SU-DHL-6 (cell line): ENCODE results near the gene GJC2.

Experiments used
- H2AFZ ChIP-seq: fragments of 200-600 bp; sonication (generic); 2 replicates; pipeline ENCODE4 v1.6.1; 2014; ENCODE audit warnings: low read depth, mild to moderate bottlenecking, moderate library complexity, mixed read lengths, antibody characterized with exemption, low read length; ENCODE audit not compliant: severe bottlenecking
- H3F3A ChIP-seq: fragments of 200-600 bp; shearing (Covaris generic); 2 replicates; pipeline ENCODE4 v1.6.0; 2016; ENCODE audit warnings: antibody characterized with exemption, mild to moderate bottlenecking; ENCODE audit not compliant: insufficient read depth
- H3K27ac ChIP-seq: fragments of 200-600 bp; sonication (generic); 2 replicates; pipeline ENCODE4 v1.5.1; 2016; ENCODE audit warnings: low read depth, mild to moderate bottlenecking, low read length, moderate library complexity, mixed read lengths
- H3K27me3 ChIP-seq: fragments of 200-600 bp; sonication (generic), shearing (Covaris generic); 2 replicates; pipeline ENCODE4 v1.6.0; 2014; ENCODE audit warnings: mild to moderate bottlenecking, low read length
- H3K36me3 ChIP-seq: fragments of 200-600 bp; sonication (generic); 2 replicates; pipeline ENCODE4 v1.6.1; 2014; ENCODE audit warnings: mild to moderate bottlenecking, low read length, mixed read lengths
- H3K4me2 ChIP-seq: fragments of 300-600, 200-600 bp; shearing (Covaris generic), sonication (generic); 2 replicates; pipeline ENCODE4 v1.6.0; 2014; ENCODE audit warnings: low read length, low read depth, mild to moderate bottlenecking; ENCODE audit not compliant: poor library complexity, severe bottlenecking
- H3K4me3 ChIP-seq: fragments of 200-600 bp; sonication (generic); 2 replicates; pipeline ENCODE4 v1.5.1; 2014; ENCODE audit warnings: antibody characterized with exemption, low read length, mild to moderate bottlenecking, mixed read lengths; ENCODE audit not compliant: insufficient read depth, poor library complexity, severe bottlenecking
- H3K79me2 ChIP-seq: fragments of 200-600 bp; sonication (generic); 2 replicates; pipeline ENCODE4 v1.6.1; 2014; ENCODE audit warnings: mild to moderate bottlenecking, low read length, moderate library complexity; ENCODE audit not compliant: insufficient read depth
- H3K9ac ChIP-seq: fragments of 200-600 bp; sonication (generic); 2 replicates; pipeline ENCODE4 v1.7.0; 2014; ENCODE audit warnings: mild to moderate bottlenecking, low read length
- H3K9me2 ChIP-seq: fragments of 200-600 bp; sonication (generic); replicated peaks from 2 replicates; pipeline ENCODE4 v1.6.1; 2014; ENCODE audit warnings: low read length; ENCODE audit not compliant: insufficient read depth
- H3K9me3 ChIP-seq: fragments of 200-600 bp; sonication (generic); 2 replicates; pipeline ENCODE4 v1.6.1; 2014; ENCODE audit warnings: low read length, mixed read lengths; ENCODE audit not compliant: insufficient read depth
- H4K20me1 ChIP-seq: fragments of 200-600 bp; sonication (generic); 2 replicates; pipeline ENCODE4 v1.6.1; 2014; ENCODE audit warnings: low read depth, mild to moderate bottlenecking, antibody characterized with exemption, low read length, moderate library complexity, mixed read lengths
- CTCF ChIP-seq: fragments of 200-600 bp; sonication (generic); IDR thresholded peaks from one replicate; pipeline ENCODE4 v1.5.1; 2017; ENCODE audit warnings: antibody characterized with exemption, mild to moderate bottlenecking, low read length, moderate library complexity; ENCODE audit not compliant: insufficient read depth, poor library complexity, severe bottlenecking
- EZH2phosphoT487 ChIP-seq: fragments of 200-600 bp; sonication (generic), shearing (Covaris generic); conservative IDR thresholded peaks from 2 replicates; pipeline ENCODE4 v1.6.1; 2018; ENCODE audit warnings: mild to moderate bottlenecking, antibody characterized with exemption, low read length, moderate library complexity, mixed read lengths

GJC2 gene

GRCh38 chr1:228178737-228179684, 29.3 kb downstream of the GJC2 start:
- Histone ChIP-seq H3K4me2 (no peak overlapping the region), H3K9me3 (no peaks in the 10 kb centered on the region), H3K27me3 (no peaks in the 10 kb centered on the region), H3F3A (no peaks in the 10 kb centered on the region), H3K79me2 (no peaks in the 10 kb centered on the region), H3K9me2 (no peaks in the 10 kb centered on the region), H3K4me3 (no peak overlapping the region), H3K9ac (no peak overlapping the region), H3K36me3 (no peaks in the 10 kb centered on the region), H2AFZ (no peak overlapping the region), H4K20me1 (no peaks in the 10 kb centered on the region), H3K27ac (no peak overlapping the region)
- TF ChIP-seq EZH2phosphoT487 (no peak), CTCF (no peak)

GRCh38 chr1:228180271-228180958, 30.7 kb downstream of the GJC2 start:
- TF ChIP-seq EZH2phosphoT487 (no peak), CTCF (peak; percentile 24)
- Histone ChIP-seq H3K9ac (no peak overlapping the region), H3F3A (no peaks in the 10 kb centered on the region), H3K4me3 (no peak overlapping the region), H4K20me1 (no peaks in the 10 kb centered on the region), H3K27me3 (no peaks in the 10 kb centered on the region), H2AFZ (no peak overlapping the region), H3K36me3 (no peaks in the 10 kb centered on the region), H3K79me2 (no peaks in the 10 kb centered on the region), H3K9me3 (no peaks in the 10 kb centered on the region), H3K4me2 (no peak overlapping the region), H3K27ac (no peak overlapping the region), H3K9me2 (no peaks in the 10 kb centered on the region)

- Histone ChIP-seq H3K36me3 (no peaks in the 10 kb centered on the region), H3K9ac (no peak overlapping the region), H3K27me3 (no peaks in the 10 kb centered on the region), H2AFZ (no peak overlapping the region), H3F3A (no peaks in the 10 kb centered on the region), H3K9me2 (no peaks in the 10 kb centered on the region), H3K4me3 (no peak overlapping the region), H3K79me2 (no peaks in the 10 kb centered on the region), H4K20me1 (no peaks in the 10 kb centered on the region), H3K4me2 (no peak overlapping the region), H3K9me3 (no peaks in the 10 kb centered on the region), H3K27ac (no peak overlapping the region)
- TF ChIP-seq EZH2phosphoT487 (no peak), CTCF (no peak)
These were observed 31.4 kb downstream of the GJC2 start for GRCh38 chr1:228180959-228181644.
